Tibial nerve (tissue), 4 donors: ENCODE measurements around the gene TMEM242. TPM values are rescaled to one million over a fixed set of nuclear protein-coding genes. Genes with fewer than 3 reads are reported as not detected.

Source experiments
- DNase-seq, 2 donors: peaks; one replicate each; pipeline ENCODE4 v3.0.0-alpha.2; 2019; ENCODE audit warnings: low spot score in 2 of 2
- H3K27ac ChIP-seq, 4 donors: fragments of 200-600 bp; sonication (generic) in 3 of 4; one replicate each; pipeline ENCODE4 v1.5.1; 2017 to 2019; ENCODE audit warnings: mild to moderate bottlenecking in 1 of 4
- H3K27me3 ChIP-seq, 2 donors: fragments of 200-600 bp; sonication (generic) in 1 of 2; one replicate each; pipeline versions ENCODE4 v1.5.1 to v1.6.0; 2017 to 2019
- H3K36me3 ChIP-seq, 3 donors: fragments of 200-600 bp; sonication (generic); one replicate each; pipeline ENCODE4 v1.5.1; 2018 to 2019
- H3K4me1 ChIP-seq, 4 donors: fragments of 200-600 bp; sonication (generic) in 3 of 4; one replicate each; pipeline ENCODE4 v1.5.1; 2017 to 2019
- H3K4me3 ChIP-seq, 4 donors: fragments of 200-600 bp; sonication (generic) in 3 of 4; one replicate each; pipeline ENCODE4 v1.5.1; 2017 to 2019; ENCODE audit warnings: mild to moderate bottlenecking in 1 of 4, moderate library complexity in 1 of 4
- H3K9me3 ChIP-seq, 4 donors: fragments of 200-600 bp; sonication (generic) in 3 of 4; one replicate each; pipeline ENCODE4 v1.5.1; 2017 to 2019
- EP300 ChIP-seq, 2 donors: sonication (generic); formaldehyde crosslinking; IDR thresholded peaks; one replicate each; pipeline ENCODE4 v1.6.1; 2017; ENCODE audit warnings: antibody characterized with exemption in 2 of 2, mild to moderate bottlenecking in 1 of 2
- POLR2A ChIP-seq, 2 donors: fragments of 450-650 bp; IDR thresholded peaks; one replicate each; pipeline ENCODE4 v1.6.1; 2017; ENCODE audit warnings: antibody characterized with exemption in 2 of 2, mild to moderate bottlenecking in 2 of 2, moderate library complexity in 2 of 2
- WGBS, 2 donors: methylation state at CpG; one replicate each; pipeline ENCODE4 v1.1.5; 2018; 5-methylcytosine and 5-hydroxymethylcytosine counted together
- total RNA-seq, 4 donors: library from RNA; depleted of rRNA; stranded (reverse); fragments of >200 nt; gene quantifications; one replicate each; pipeline ENCODE4 v1.1.0, GENCODE V29; 2016
- TF ChIP-seq, protein P1 (sequence below), 5 experiments: fragments of 200-600 bp in 3 of 5; fragments of 450-650 bp in 2 of 5; sonication (generic) in 3 of 5; IDR thresholded peaks; one replicate each; pipeline ENCODE4 v1.5.1; 2016 to 2019; ENCODE audit warnings: antibody characterized with exemption in 5 of 5, mild to moderate bottlenecking in 3 of 5, moderate library complexity in 2 of 5

The TMEM242 gene
- total RNA-seq, 4 donors from 2014 or later = 4.9 to 8.2 (median 7.0) TPM

DNA sequence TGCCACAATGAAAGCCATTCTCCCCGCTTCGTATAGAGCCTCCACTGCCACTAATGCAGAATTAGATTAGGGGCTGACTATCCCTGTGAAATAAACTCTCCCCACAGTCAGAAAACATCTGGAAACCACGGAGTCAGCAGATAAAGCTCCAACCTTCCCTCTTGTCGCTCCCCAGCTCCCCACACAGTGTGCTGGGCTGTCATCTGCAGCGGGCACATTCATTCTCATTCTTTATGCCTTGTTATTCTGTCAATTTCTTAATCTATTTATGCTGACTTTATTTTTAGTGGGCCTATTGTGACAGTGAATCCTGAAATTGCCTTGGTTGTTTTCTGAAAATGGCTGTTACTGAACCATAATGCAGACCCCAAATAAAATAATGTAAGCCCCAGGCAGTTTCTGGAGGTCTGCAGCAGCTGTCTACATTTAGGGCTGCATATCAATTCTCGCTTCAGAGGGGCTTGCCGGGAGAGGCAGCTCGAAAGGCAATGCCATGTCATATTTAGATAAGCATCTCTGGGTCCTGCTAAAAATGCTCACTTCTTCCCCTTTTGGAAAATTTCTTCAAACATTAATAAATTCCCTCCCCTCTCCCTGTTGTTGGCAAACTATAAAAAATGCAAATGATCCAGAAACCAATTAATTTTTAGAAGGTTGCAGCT is 71.6 kb downstream of the TMEM242 start:
- 77 to 78% methylated on average over 8 of the region's 8 CpGs for WGBS, 2 donors
- H3K9me3 ChIP-seq = peaks cover 0 to 2% (median 0%) of the 10 kb centered on the region in 4 donors
- no peaks in the 10 kb centered on the region for H3K36me3 ChIP-seq
- H3K27ac ChIP-seq = no peak overlapping the region
- TF ChIP-seq, protein P1, sequence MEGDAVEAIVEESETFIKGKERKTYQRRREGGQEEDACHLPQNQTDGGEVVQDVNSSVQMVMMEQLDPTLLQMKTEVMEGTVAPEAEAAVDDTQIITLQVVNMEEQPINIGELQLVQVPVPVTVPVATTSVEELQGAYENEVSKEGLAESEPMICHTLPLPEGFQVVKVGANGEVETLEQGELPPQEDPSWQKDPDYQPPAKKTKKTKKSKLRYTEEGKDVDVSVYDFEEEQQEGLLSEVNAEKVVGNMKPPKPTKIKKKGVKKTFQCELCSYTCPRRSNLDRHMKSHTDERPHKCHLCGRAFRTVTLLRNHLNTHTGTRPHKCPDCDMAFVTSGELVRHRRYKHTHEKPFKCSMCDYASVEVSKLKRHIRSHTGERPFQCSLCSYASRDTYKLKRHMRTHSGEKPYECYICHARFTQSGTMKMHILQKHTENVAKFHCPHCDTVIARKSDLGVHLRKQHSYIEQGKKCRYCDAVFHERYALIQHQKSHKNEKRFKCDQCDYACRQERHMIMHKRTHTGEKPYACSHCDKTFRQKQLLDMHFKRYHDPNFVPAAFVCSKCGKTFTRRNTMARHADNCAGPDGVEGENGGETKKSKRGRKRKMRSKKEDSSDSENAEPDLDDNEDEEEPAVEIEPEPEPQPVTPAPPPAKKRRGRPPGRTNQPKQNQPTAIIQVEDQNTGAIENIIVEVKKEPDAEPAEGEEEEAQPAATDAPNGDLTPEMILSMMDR (IDR thresholded peaks at IDR 0.05) = no peak
- TF ChIP-seq EP300 (IDR thresholded peaks at IDR 0.05) = no peak
- H3K27me3 ChIP-seq = no peaks in the 10 kb centered on the region
- no peak overlapping the region for H3K4me3 ChIP-seq
- no peak for DNase-seq
- no peaks in the 10 kb centered on the region for H3K4me1 ChIP-seq

DNA sequence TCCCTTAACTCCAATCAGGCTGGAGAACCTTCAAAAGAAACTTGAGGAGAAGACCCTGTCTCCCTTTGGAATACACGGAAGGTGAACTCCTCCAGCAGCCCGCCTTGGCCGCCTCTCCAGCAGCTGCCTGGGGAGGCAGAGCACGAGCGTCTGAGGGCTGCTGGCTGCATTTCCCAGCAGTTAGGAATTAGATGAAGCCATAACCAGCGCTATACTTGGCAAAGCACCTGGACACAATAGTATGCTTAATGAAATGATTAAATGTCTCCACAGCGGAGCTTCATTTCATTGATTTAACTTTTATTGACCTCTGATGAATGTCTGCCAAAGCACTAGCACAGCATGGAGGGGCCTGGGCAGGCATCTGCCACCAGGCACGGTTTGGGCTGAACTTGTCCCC is 73.5 kb downstream of the TMEM242 start:
- Histone ChIP-seq H3K9me3 (peaks cover 0 to 2% (median 0%) of the 10 kb centered on the region in 4 donors), H3K27me3 (no peaks in the 10 kb centered on the region), H3K27ac (no peak overlapping the region), H3K4me1 (peaks cover 0 to 16% (median 0%) of the 10 kb centered on the region in 4 donors), H3K36me3 (no peaks in the 10 kb centered on the region), H3K4me3 (no peak overlapping the region)
- no peak for DNase-seq
- TF ChIP-seq POLR2A (IDR thresholded peaks at IDR 0.05) (no peak), EP300 (IDR thresholded peaks at IDR 0.05) (no peak)
- TF ChIP-seq, protein P1 (IDR thresholded peaks at IDR 0.05) = no peak
- WGBS, 2 donors = 70 to 85% methylated on average over 8 of the region's 8 CpGs

DNA sequence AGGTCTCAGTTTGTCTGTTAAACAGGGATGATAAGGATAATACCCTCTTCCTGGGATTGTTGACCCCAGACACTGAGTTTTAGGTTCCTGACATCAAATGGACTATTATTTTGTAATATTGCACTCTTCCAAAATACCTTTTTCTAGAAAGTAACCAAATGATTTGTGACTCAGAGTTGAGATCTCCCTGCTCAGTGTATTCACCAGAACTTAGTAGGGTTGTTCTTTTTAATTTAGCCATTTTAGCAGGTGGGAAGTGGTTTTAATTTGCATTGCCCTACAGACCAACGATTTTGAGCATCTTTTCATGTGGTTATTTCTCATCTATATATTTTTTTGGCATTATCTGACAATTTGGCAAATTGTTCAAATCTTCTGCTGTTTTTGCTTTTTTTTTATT is 75.1 kb downstream of the TMEM242 start:
- WGBS, 2 donors = 56 to 67% methylated on average over 1 of the region's 1 CpG
- TF ChIP-seq POLR2A (IDR thresholded peaks at IDR 0.05) (no peak), EP300 (IDR thresholded peaks at IDR 0.05) (no peak)
- TF ChIP-seq, protein P1 (IDR thresholded peaks at IDR 0.05) = no peak

DNA sequence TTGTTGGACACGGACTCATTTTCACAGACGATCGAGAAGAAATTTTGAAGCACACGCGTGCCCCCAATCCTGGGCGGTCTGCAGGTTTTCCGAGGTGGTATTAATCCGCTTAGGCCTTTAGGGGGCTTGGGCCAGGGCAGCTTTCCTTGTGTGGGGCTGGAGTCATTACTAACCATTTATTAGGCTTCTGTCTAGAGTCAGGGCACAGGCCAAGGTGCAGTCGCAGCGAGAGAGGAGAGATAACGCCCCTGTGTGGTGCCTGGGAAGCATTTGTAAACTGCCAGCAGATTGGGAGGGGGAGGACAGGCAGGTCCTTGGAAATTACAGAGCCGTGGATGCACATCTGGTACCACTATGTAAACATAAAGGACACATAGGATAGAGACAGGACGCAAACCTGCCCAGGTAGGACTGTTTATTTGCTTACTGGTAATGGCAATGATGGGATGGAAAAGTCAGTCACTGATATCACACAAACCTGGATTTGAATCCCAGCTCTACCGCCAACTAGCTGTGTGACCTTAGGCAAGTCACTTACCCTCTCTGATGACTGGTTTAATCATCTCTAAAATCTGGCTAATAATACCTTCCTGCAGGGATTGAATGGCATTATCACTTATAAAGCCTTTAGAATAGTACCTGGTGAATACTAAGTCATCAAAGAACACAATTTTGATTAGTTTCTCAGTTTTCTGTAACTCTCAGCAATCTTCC is 76.4 kb downstream of the TMEM242 start:
- peaks cover 0 to 5% (median 0%) of the 10 kb centered on the region in 4 donors for H3K9me3 ChIP-seq
- no peak for DNase-seq
- WGBS, 2 donors = 83 to 89% methylated on average over 14 of the region's 14 CpGs
- no peaks in the 10 kb centered on the region for H3K27me3 ChIP-seq
- TF ChIP-seq POLR2A (IDR thresholded peaks at IDR 0.05) (no peak), EP300 (IDR thresholded peaks at IDR 0.05) (no peak)
- TF ChIP-seq, protein P1 (IDR thresholded peaks at IDR 0.05) = no peak
- H3K4me3 ChIP-seq = no peak overlapping the region
- H3K27ac ChIP-seq = no peak overlapping the region
- H3K36me3 ChIP-seq = no peaks in the 10 kb centered on the region
- peaks cover 0 to 20% (median 0%) of the 10 kb centered on the region in 4 donors for H3K4me1 ChIP-seq

More for the DNA sequence above, 75.1 kb downstream of the TMEM242 start:
- no peaks in the 10 kb centered on the region for H3K27me3 ChIP-seq
- H3K4me3 ChIP-seq = no peak overlapping the region
- no peaks in the 10 kb centered on the region for H3K36me3 ChIP-seq
- no peak for DNase-seq
- H3K4me1 ChIP-seq = peaks cover 0 to 20% (median 0%) of the 10 kb centered on the region in 4 donors
- no peak overlapping the region for H3K27ac ChIP-seq
- H3K9me3 ChIP-seq = peaks cover 0 to 5% (median 0%) of the 10 kb centered on the region in 4 donors

DNA sequence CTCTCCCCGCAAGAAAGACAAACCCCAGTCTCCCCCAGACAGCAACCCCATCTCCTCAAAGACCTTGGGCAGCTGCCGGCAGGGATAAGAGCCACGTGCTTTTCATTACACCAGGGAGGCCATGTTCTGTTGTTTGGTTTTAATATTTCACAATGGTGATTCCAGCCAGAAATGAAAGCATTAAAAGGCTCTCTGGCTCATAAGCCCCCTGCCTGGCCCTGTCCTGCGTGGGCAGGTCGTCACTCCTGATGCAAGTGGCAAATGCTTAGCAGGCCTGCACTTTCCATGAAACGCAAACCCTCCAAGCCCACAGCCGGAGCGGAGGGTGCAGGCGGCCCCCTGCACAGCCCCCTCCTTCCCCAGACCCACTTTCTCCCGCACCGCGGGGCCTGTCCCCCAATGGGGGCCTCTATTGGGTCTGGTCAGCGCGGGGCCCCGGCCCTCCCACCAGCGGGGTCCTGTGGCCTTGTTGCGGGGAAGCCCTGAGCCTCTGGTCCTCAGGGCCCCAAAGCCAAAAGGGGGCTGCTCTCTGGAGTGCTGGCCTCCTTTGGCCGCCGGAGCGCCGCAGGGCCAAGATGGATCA is 77.2 kb downstream of the TMEM242 start:
- Histone ChIP-seq H3K27me3 (no peaks in the 10 kb centered on the region), H3K9me3 (peaks cover 0 to 8% (median 0%) of the 10 kb centered on the region in 4 donors), H3K36me3 (no peaks in the 10 kb centered on the region), H3K4me3 (no peak overlapping the region), H3K4me1 (peaks cover 0 to 20% (median 0%) of the 10 kb centered on the region in 4 donors), H3K27ac (peak overlapping the region in 1 of 4 donors; percentile 56)
- WGBS, 2 donors = 73 to 79% methylated on average over 18 to 21 of the region's 21 CpGs
- peak in 1 of 2 donors; percentile 47 for DNase-seq
- TF ChIP-seq EP300 (IDR thresholded peaks at IDR 0.05) = peak in 1 of 2 donors; percentile 18
- TF ChIP-seq, protein P1 (IDR thresholded peaks at IDR 0.05) = no peak
